ENCODE measurements around the gene STPG1. TPM values are rescaled to one million over a fixed set of nuclear protein-coding genes. Genes with fewer than 3 reads are reported as not detected.

Gene STPG1
- total and polyA plus RNA-seq, 2 donors from 2014 or later, result 10.6 to 12.2 TPM

DNA sequence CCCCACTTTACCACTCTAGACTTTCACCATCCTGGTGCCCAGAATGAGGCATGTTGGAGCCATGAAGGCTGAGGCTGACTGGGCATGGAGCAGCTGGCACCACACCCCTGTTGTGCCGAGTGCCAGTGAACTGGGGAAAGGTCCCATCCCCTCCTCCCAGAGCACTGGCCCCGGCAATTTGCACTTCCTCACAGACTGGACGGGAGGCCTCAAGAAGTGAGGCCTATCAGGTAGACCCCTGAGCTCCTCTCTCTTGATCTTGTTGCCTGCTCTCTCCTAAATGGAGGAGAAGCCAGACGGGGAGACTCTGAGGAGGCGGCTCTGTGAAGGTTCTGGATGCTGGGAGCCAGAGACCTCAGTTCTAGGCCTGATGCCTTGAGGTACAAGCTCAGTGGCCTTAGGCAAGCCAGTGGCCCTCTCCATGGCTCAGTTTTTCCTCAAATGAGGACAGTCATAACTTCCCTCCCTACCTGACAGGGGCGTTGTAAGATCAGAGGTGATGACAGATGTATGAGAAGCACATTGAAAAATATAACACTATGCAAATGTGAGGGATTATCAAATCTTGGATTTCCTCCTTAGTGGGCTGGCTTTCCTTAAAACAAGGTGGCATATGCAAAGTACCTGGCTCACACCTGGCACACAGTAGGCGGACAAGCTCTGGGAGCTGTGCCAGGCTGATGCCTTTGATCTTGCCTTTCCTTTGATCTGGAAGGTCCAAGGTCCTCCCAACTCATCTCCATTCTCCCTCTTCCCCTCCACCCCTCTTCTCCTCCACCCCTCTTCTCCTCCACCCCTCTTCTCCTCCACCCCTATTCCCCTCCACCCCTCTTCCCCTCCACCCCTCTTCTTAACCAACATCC is 87.8 kb downstream of the STPG1 start:
- Histone ChIP-seq H3K36me3 (ENCODE audit: control insufficient read depth in 2 of 3, insufficient read depth in 3 of 3, low read length in 3 of 3) (no peaks in the 10 kb centered on the region), H3K9me3 (ENCODE audit: control insufficient read depth in 2 of 3, insufficient read depth in 1 of 3, low read length in 3 of 3) (no peaks in the 10 kb centered on the region), H3K27ac (ENCODE audit: low read depth in 2 of 2, low read length in 2 of 2) (no peak overlapping the region), H3K27me3 (ENCODE audit: control insufficient read depth, insufficient read depth, low read length) (no peaks in the 10 kb centered on the region), H3K9ac (ENCODE audit: low read length in 3 of 3) (no peak overlapping the region), H3K4me1 (ENCODE audit: control insufficient read depth in 2 of 3, insufficient read depth in 2 of 3, low read depth in 1 of 3, low read length in 3 of 3) (peaks cover 0 to 5% (median 0%) of the 10 kb centered on the region in 3 donors), H3K4me3 (ENCODE audit: low read length in 3 of 3) (no peak overlapping the region)
- TF ChIP-seq, protein P1, sequence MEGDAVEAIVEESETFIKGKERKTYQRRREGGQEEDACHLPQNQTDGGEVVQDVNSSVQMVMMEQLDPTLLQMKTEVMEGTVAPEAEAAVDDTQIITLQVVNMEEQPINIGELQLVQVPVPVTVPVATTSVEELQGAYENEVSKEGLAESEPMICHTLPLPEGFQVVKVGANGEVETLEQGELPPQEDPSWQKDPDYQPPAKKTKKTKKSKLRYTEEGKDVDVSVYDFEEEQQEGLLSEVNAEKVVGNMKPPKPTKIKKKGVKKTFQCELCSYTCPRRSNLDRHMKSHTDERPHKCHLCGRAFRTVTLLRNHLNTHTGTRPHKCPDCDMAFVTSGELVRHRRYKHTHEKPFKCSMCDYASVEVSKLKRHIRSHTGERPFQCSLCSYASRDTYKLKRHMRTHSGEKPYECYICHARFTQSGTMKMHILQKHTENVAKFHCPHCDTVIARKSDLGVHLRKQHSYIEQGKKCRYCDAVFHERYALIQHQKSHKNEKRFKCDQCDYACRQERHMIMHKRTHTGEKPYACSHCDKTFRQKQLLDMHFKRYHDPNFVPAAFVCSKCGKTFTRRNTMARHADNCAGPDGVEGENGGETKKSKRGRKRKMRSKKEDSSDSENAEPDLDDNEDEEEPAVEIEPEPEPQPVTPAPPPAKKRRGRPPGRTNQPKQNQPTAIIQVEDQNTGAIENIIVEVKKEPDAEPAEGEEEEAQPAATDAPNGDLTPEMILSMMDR (IDR thresholded peaks at IDR 0.05; ENCODE audit: borderline replicate concordance, extremely low read depth, insufficient read depth), result no peak
- FAIRE-seq (no peak), DNase-seq (no peak)
- intact Hi-C loops (cut with DNase I), result no loop called here

- intact Hi-C loops (cut with DNase I), result no loop called here
- Histone ChIP-seq H3K4me3 (ENCODE audit: low read length in 3 of 3) (no peak overlapping the region), H3K27me3 (ENCODE audit: control insufficient read depth, insufficient read depth, low read length) (no peaks in the 10 kb centered on the region), H3K27ac (ENCODE audit: low read depth in 2 of 2, low read length in 2 of 2) (no peak overlapping the region), H3K9me3 (ENCODE audit: control insufficient read depth in 2 of 3, insufficient read depth in 1 of 3, low read length in 3 of 3) (no peaks in the 10 kb centered on the region), H3K9ac (ENCODE audit: low read length in 3 of 3) (no peak overlapping the region), H3K4me1 (ENCODE audit: control insufficient read depth in 2 of 3, insufficient read depth in 2 of 3, low read depth in 1 of 3, low read length in 3 of 3) (peaks cover 0 to 5% (median 0%) of the 10 kb centered on the region in 3 donors), H3K36me3 (ENCODE audit: control insufficient read depth in 2 of 3, insufficient read depth in 3 of 3, low read length in 3 of 3) (no peaks in the 10 kb centered on the region)
- DNase-seq (no peak), FAIRE-seq (no peak)
- TF ChIP-seq, protein P1 (IDR thresholded peaks at IDR 0.05; ENCODE audit: borderline replicate concordance, extremely low read depth, insufficient read depth), result no peak
Measured at GRCh38 chr1:24324903-24325302, 88.7 kb downstream of the STPG1 start.

GRCh38 chr1:24323281-24323680 is 90.3 kb downstream of the STPG1 start:
- Histone ChIP-seq H3K27me3 (ENCODE audit: control insufficient read depth, insufficient read depth, low read length) (no peaks in the 10 kb centered on the region), H3K36me3 (ENCODE audit: control insufficient read depth in 2 of 3, insufficient read depth in 3 of 3, low read length in 3 of 3) (no peaks in the 10 kb centered on the region), H3K9ac (ENCODE audit: low read length in 3 of 3) (no peak overlapping the region), H3K9me3 (ENCODE audit: control insufficient read depth in 2 of 3, insufficient read depth in 1 of 3, low read length in 3 of 3) (no peaks in the 10 kb centered on the region), H3K27ac (ENCODE audit: low read depth in 2 of 2, low read length in 2 of 2) (no peak overlapping the region), H3K4me3 (ENCODE audit: low read length in 3 of 3) (no peak overlapping the region), H3K4me1 (ENCODE audit: control insufficient read depth in 2 of 3, insufficient read depth in 2 of 3, low read depth in 1 of 3, low read length in 3 of 3) (peaks cover 0 to 7% (median 0%) of the 10 kb centered on the region in 3 donors)
- intact Hi-C loops (cut with DNase I), result no loop called here
- DNase-seq (no peak), FAIRE-seq (no peak)
- TF ChIP-seq, protein P1 (IDR thresholded peaks at IDR 0.05; ENCODE audit: borderline replicate concordance, extremely low read depth, insufficient read depth), result no peak
